ENCODE results near the gene TPPP. TPM values are rescaled to one million over a fixed set of nuclear protein-coding genes. Genes with fewer than 3 reads are reported as not detected.

Gene TPPP
- total and polyA plus RNA-seq, 2 donors (not counting 1 experiment from before 2014, with no cell fraction given) = 0.06 TPM; not detected in 1

GRCh38 chr5:639253-639530 is 54.0 kb downstream of the TPPP start:
- peaks cover 0 to 11% (median 0%) of the 10 kb centered on the region in 3 donors for H3K9me3 ChIP-seq (ENCODE audit: control extremely low read depth in 1 of 3, control insufficient read depth in 2 of 3, insufficient read depth in 1 of 3, low read length in 2 of 3)
- H3K27me3 Mint-ChIP-seq = no peaks in the 10 kb centered on the region
- no peak overlapping the region for H3K9ac ChIP-seq (ENCODE audit: low read length)
- peaks cover 0 to 38% of the 10 kb centered on the region in 2 experiments for H3K36me3 ChIP-seq (replicated peaks in 1 of 2; ENCODE audit: control extremely low read depth in 1 of 2, control insufficient read depth in 1 of 2, extremely low read depth in 1 of 2, insufficient read depth in 2 of 2, low read length in 1 of 2)
- no peaks in the 10 kb centered on the region for H3K79me2 ChIP-seq (ENCODE audit: control insufficient read depth, insufficient read depth, low read length)
- no peak overlapping the region for H3K4me3 ChIP-seq (ENCODE audit: control extremely low read depth in 1 of 5, extremely low read depth in 1 of 5, insufficient read depth in 1 of 5, low read depth in 2 of 5, low read length in 4 of 5)
- H3K4me1 Mint-ChIP-seq = peaks cover 10% of the 10 kb centered on the region
- intact Hi-C loops (cut with micrococcal nuclease) = no loop called here
- TF ChIP-seq EZH2 (IDR thresholded peaks at IDR 0.05; ENCODE audit: borderline replicate concordance, insufficient read depth, low read depth, low read length, poor library complexity, severe bottlenecking) = no peak
- TF ChIP-seq, protein P1, sequence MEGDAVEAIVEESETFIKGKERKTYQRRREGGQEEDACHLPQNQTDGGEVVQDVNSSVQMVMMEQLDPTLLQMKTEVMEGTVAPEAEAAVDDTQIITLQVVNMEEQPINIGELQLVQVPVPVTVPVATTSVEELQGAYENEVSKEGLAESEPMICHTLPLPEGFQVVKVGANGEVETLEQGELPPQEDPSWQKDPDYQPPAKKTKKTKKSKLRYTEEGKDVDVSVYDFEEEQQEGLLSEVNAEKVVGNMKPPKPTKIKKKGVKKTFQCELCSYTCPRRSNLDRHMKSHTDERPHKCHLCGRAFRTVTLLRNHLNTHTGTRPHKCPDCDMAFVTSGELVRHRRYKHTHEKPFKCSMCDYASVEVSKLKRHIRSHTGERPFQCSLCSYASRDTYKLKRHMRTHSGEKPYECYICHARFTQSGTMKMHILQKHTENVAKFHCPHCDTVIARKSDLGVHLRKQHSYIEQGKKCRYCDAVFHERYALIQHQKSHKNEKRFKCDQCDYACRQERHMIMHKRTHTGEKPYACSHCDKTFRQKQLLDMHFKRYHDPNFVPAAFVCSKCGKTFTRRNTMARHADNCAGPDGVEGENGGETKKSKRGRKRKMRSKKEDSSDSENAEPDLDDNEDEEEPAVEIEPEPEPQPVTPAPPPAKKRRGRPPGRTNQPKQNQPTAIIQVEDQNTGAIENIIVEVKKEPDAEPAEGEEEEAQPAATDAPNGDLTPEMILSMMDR (IDR thresholded peaks at IDR 0.05) = no peak
- no peak overlapping the region for H3K27ac ChIP-seq (ENCODE audit: low read length in 2 of 2)
- peaks cover 7 to 9% of the 10 kb centered on the region in 2 donors for H3K4me1 ChIP-seq (ENCODE audit: control insufficient read depth in 2 of 2, insufficient read depth in 2 of 2, low read length in 2 of 2)
- 98% methylated on average over 8 of the region's 9 CpGs for WGBS (ENCODE audit: insufficient coverage)
- no peaks in the 10 kb centered on the region for H3K27me3 ChIP-seq (replicated peaks in 1 of 4; ENCODE audit: control extremely low read depth in 1 of 4, control insufficient read depth in 3 of 4, insufficient read depth in 4 of 4, low read length in 3 of 4)
- no peaks in the 10 kb centered on the region for H3K9me3 Mint-ChIP-seq (ENCODE audit: insufficient read depth)
- ATAC-seq (ENCODE audit: low read depth) (no peak), DNase-seq (no peak)
- CTCF ChIA-PET = no interaction called here
- no peak overlapping the region for H3K27ac Mint-ChIP-seq
- H3K4me3 Mint-ChIP-seq = no peak overlapping the region
- no peak overlapping the region for H3K4me2 ChIP-seq (replicated peaks; ENCODE audit: low read depth, low read length, poor library complexity, severe bottlenecking)
- H4K20me1 ChIP-seq (ENCODE audit: control insufficient read depth, insufficient read depth, low read length, poor library complexity, severe bottlenecking) = no peaks in the 10 kb centered on the region
- POLR2A ChIA-PET = no interaction called here
- no peak overlapping the region for H2AFZ ChIP-seq (ENCODE audit: insufficient read depth, low read depth, low read length, poor library complexity, severe bottlenecking)

GRCh38 chr5:638501-639252 is 54.5 kb downstream of the TPPP start:
- H3K79me2 ChIP-seq (ENCODE audit: control insufficient read depth, insufficient read depth, low read length) = no peaks in the 10 kb centered on the region
- no peaks in the 10 kb centered on the region for H3K9me3 Mint-ChIP-seq (ENCODE audit: insufficient read depth)
- H2AFZ ChIP-seq (ENCODE audit: insufficient read depth, low read depth, low read length, poor library complexity, severe bottlenecking) = no peak overlapping the region
- no peak overlapping the region for H3K9ac ChIP-seq (ENCODE audit: low read length)
- peaks cover 2 to 4% of the 10 kb centered on the region in 2 donors for H3K4me1 ChIP-seq (ENCODE audit: control insufficient read depth in 2 of 2, insufficient read depth in 2 of 2, low read length in 2 of 2)
- H4K20me1 ChIP-seq (ENCODE audit: control insufficient read depth, insufficient read depth, low read length, poor library complexity, severe bottlenecking) = no peaks in the 10 kb centered on the region
- POLR2A ChIA-PET = no interaction called here
- intact Hi-C loops (cut with micrococcal nuclease) = no loop called here
- no peak overlapping the region for H3K27ac Mint-ChIP-seq
- peaks cover 6% of the 10 kb centered on the region for H3K4me1 Mint-ChIP-seq
- H3K36me3 ChIP-seq (replicated peaks in 1 of 2; ENCODE audit: control extremely low read depth in 1 of 2, control insufficient read depth in 1 of 2, extremely low read depth in 1 of 2, insufficient read depth in 2 of 2, low read length in 1 of 2) = peaks cover 0 to 38% of the 10 kb centered on the region in 2 experiments
- H3K4me3 Mint-ChIP-seq = no peak overlapping the region
- H3K4me2 ChIP-seq (replicated peaks; ENCODE audit: low read depth, low read length, poor library complexity, severe bottlenecking) = no peak overlapping the region
- H3K27me3 Mint-ChIP-seq = no peaks in the 10 kb centered on the region
- H3K27ac ChIP-seq (ENCODE audit: low read length in 2 of 2) = no peak overlapping the region
- H3K27me3 ChIP-seq (replicated peaks in 1 of 4; ENCODE audit: control extremely low read depth in 1 of 4, control insufficient read depth in 3 of 4, insufficient read depth in 4 of 4, low read length in 3 of 4) = no peaks in the 10 kb centered on the region
- CTCF ChIA-PET = no interaction called here
- ATAC-seq (ENCODE audit: low read depth) (no peak), DNase-seq (no peak)
- H3K4me3 ChIP-seq (ENCODE audit: control extremely low read depth in 1 of 5, extremely low read depth in 1 of 5, insufficient read depth in 1 of 5, low read depth in 2 of 5, low read length in 4 of 5) = no peak overlapping the region
- TF ChIP-seq EZH2 (IDR thresholded peaks at IDR 0.05; ENCODE audit: borderline replicate concordance, insufficient read depth, low read depth, low read length, poor library complexity, severe bottlenecking) = no peak
- TF ChIP-seq, protein P1 (IDR thresholded peaks at IDR 0.05) = no peak
- peaks cover 0 to 11% (median 0%) of the 10 kb centered on the region in 3 donors for H3K9me3 ChIP-seq (ENCODE audit: control extremely low read depth in 1 of 3, control insufficient read depth in 2 of 3, insufficient read depth in 1 of 3, low read length in 2 of 3)
- WGBS (ENCODE audit: insufficient coverage) = 95% methylated on average over 29 of the region's 29 CpGs

All from B cell (primary cell).